C4-2B (cell line): ENCODE measurements around the gene TEX52.

ENCODE experiments used
- ZFX ChIP-seq: fragments of 450-650 bp; IDR thresholded peaks from 2 replicates; pipeline ENCODE4 v1.6.1; 2017
- TF ChIP-seq, protein P1 (sequence below): fragments of 450-650 bp; conservative IDR thresholded peaks from 2 replicates; pipeline ENCODE4 v1.5.1; 2017; ENCODE audit warnings: mild to moderate bottlenecking

DNA sequence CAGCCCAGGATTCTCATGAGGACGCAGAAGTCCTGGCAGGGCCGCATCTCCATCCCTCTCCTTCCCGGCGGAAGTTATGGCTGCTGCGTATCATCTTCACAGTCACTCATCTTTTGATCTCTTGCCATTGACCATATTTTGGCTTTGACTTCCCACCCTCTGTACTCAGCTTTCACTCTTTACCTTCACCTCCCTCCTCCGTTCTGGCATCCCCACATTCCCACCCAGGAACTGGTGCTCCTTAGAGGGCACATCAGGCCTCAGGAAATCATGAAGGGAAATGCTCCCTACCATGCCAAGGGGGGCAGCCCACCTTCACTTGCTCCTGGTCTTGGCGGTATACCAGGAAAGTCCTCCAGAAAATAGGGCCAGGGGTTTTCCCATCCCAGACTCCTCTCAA lies 1.3 kb downstream of the TEX52 start:
- TF ChIP-seq, protein P1, sequence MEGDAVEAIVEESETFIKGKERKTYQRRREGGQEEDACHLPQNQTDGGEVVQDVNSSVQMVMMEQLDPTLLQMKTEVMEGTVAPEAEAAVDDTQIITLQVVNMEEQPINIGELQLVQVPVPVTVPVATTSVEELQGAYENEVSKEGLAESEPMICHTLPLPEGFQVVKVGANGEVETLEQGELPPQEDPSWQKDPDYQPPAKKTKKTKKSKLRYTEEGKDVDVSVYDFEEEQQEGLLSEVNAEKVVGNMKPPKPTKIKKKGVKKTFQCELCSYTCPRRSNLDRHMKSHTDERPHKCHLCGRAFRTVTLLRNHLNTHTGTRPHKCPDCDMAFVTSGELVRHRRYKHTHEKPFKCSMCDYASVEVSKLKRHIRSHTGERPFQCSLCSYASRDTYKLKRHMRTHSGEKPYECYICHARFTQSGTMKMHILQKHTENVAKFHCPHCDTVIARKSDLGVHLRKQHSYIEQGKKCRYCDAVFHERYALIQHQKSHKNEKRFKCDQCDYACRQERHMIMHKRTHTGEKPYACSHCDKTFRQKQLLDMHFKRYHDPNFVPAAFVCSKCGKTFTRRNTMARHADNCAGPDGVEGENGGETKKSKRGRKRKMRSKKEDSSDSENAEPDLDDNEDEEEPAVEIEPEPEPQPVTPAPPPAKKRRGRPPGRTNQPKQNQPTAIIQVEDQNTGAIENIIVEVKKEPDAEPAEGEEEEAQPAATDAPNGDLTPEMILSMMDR, result no peak
- TF ChIP-seq ZFX, result no peak
